ENCODE measurements around the gene HERC6.

GRCh38 chr4:88409206-88409605, 30.6 kb downstream of the HERC6 start:
- TF ChIP-seq POLR2A (IDR thresholded peaks at IDR 0.05) = no peak
- TF ChIP-seq CTCF (IDR thresholded peaks at IDR 0.05) = no peak

Measured in body of pancreas (tissue), 4 donors.